SK-N-SH (cell line): ENCODE data around the gene FAM124A. TPM values are rescaled to one million over a fixed set of nuclear protein-coding genes. Genes with fewer than 3 reads are reported as not detected.

Source experiments
- CTCF ChIA-PET: fragments of 300-600, 350-600 bp; formaldehyde crosslinking; extraction: SDS; loops from one replicate; lab custom pipeline; 2021; lab: Yijun Ruan, JAX
- POLR2A ChIA-PET: fragments of 350-600 bp; sonication (Branson Sonifier 250); formaldehyde crosslinking; extraction: SDS; loops from one replicate; lab custom pipeline; 2020; ENCODE audit warnings: antibody characterized with exemption, inconsistent platforms; lab: Yijun Ruan, JAX
- DNase-seq: peaks from one replicate; pipeline ENCODE4 v3.0.0; 2012
- H2AFZ ChIP-seq: fragments of 200-600 bp; sonication (generic); 2 replicates; pipeline ENCODE4 v1.8.1; 2016; ENCODE audit warnings: antibody characterized with exemption, mild to moderate bottlenecking, low read depth
- H3F3A ChIP-seq: fragments of 200-600 bp; sonication (generic); replicated peaks from 2 replicates; pipeline ENCODE3; 2016; ENCODE audit warnings: antibody characterized with exemption, mild to moderate bottlenecking; ENCODE audit not compliant: insufficient read depth
- H3K27ac ChIP-seq, 2 experiments: fragments of 200-500 bp in 1 of 2; fragments of 200-600 bp in 1 of 2; sonication (Bioruptor generic) in 1 of 2; sonication (generic), shearing (Covaris generic) in 1 of 2; 2 replicates each; pipeline versions ENCODE4 v1.5.1 to v1.6.1; 2014 to 2016; ENCODE audit warnings: low read depth in 2 of 2, inconsistent platforms in 1 of 2, low read length in 1 of 2, mild to moderate bottlenecking in 1 of 2, mixed read lengths in 1 of 2
- H3K27me3 ChIP-seq: fragments of 200-600 bp; sonication (generic), shearing (Covaris generic); 2 replicates; pipeline ENCODE4 v1.6.1; 2016; ENCODE audit warnings: mixed run types; ENCODE audit not compliant: insufficient read depth
- H3K36me3 ChIP-seq, 2 experiments: fragments of 200-500 bp in 1 of 2; fragments of 200-600 bp in 1 of 2; sonication (Bioruptor generic) in 1 of 2; sonication (generic) in 1 of 2; replicated peaks in 1 of 2; 2 replicates each; pipeline versions ENCODE3 to v1.5.1; 2014 to 2016; ENCODE audit warnings: low read length in 1 of 2, mild to moderate bottlenecking in 1 of 2; ENCODE audit not compliant: insufficient read depth in 2 of 2, control insufficient read depth in 1 of 2
- H3K4me1 ChIP-seq, 2 experiments: fragments of 200-500 bp in 1 of 2; fragments of 200-600 bp in 1 of 2; sonication (Bioruptor generic) in 1 of 2; sonication (generic), shearing (Covaris generic) in 1 of 2; 2 replicates each; pipeline versions ENCODE4 v1.5.1 to v1.6.1; 2014 to 2016; ENCODE audit warnings: low read depth in 1 of 2, low read length in 1 of 2, mixed run types in 1 of 2; ENCODE audit not compliant: insufficient read depth in 2 of 2, control insufficient read depth in 1 of 2
- H3K4me2 ChIP-seq: fragments of 200-600 bp; sonication (generic), shearing (Covaris generic); 2 replicates; pipeline ENCODE4 v1.6.1; 2017; ENCODE audit warnings: mixed run types
- H3K4me3 ChIP-seq, 2 experiments: fragments of 200-500 bp in 1 of 2; fragments of 200-600 bp in 1 of 2; sonication (Bioruptor generic) in 1 of 2; sonication (generic), shearing (Covaris generic) in 1 of 2; 2 replicates each; pipeline versions ENCODE4 v1.5.1 to v1.8.1; 2014 to 2016; ENCODE audit warnings: low read depth in 2 of 2, inconsistent platforms in 1 of 2, low read length in 1 of 2, mild to moderate bottlenecking in 1 of 2, mixed read lengths in 1 of 2, moderate library complexity in 1 of 2
- H3K79me2 ChIP-seq: fragments of 200-600 bp; sonication (generic); 2 replicates; pipeline ENCODE4 v1.8.1; 2017; ENCODE audit warnings: mild to moderate bottlenecking; ENCODE audit not compliant: insufficient read depth
- H3K9ac ChIP-seq: fragments of 200-600 bp; sonication (generic); 2 replicates; pipeline ENCODE4 v1.6.1; 2017; ENCODE audit warnings: mixed run types
- H3K9me2 ChIP-seq: fragments of 200-600 bp; sonication (generic); 2 replicates; pipeline ENCODE4 v1.6.1; 2017; ENCODE audit warnings: mixed run types
- H3K9me3 ChIP-seq: fragments of 200-600 bp; sonication (generic); 2 replicates; pipeline ENCODE4 v1.6.1; 2017; ENCODE audit warnings: mixed run types, mild to moderate bottlenecking, moderate library complexity
- H4K20me1 ChIP-seq: fragments of 200-600 bp; sonication (generic); 2 replicates; pipeline ENCODE4 v1.6.1; 2017; ENCODE audit warnings: mild to moderate bottlenecking, mixed run types; ENCODE audit not compliant: insufficient read depth
- ELF1 ChIP-seq: IDR thresholded peaks from 2 replicates; pipeline ENCODE4 v1.4.0; 2012
- EP300 ChIP-seq, 2 experiments: IDR thresholded peaks; 2 replicates each; pipeline versions ENCODE4 v1.4.0 to v1.6.1; 2012; ENCODE audit warnings: borderline replicate concordance in 1 of 2, low read depth in 1 of 2, low read length in 1 of 2
- FOXJ3 ChIP-seq: sonication (generic); formaldehyde crosslinking; IDR thresholded peaks from 2 replicates; pipeline ENCODE4 v1.5.1; 2020; ENCODE audit warnings: mild to moderate bottlenecking, missing genetic modification reagents
- GABPA ChIP-seq: IDR thresholded peaks from 2 replicates; pipeline ENCODE4 v1.4.0; 2012; ENCODE audit warnings: low read depth, mild to moderate bottlenecking
- GATA2 ChIP-seq: sonication (generic); formaldehyde crosslinking; IDR thresholded peaks from 2 replicates; pipeline ENCODE4 v1.5.0; 2020; ENCODE audit warnings: mild to moderate bottlenecking, missing genetic modification reagents
- JUND ChIP-seq: IDR thresholded peaks from 2 replicates; pipeline ENCODE4 v1.4.0; 2012
- MXI1 ChIP-seq: IDR thresholded peaks from 2 replicates; pipeline ENCODE4 v1.6.1; 2012; ENCODE audit warnings: mild to moderate bottlenecking, low read depth, low read length, improper control_type of control experiment
- POLR2AphosphoS5 ChIP-seq: IDR thresholded peaks from 2 replicates; pipeline ENCODE4 v1.6.1; 2012; ENCODE audit warnings: low read depth, low read length
- RAD21 ChIP-seq: IDR thresholded peaks from 2 replicates; pipeline ENCODE4 v1.6.1; 2012; ENCODE audit warnings: mild to moderate bottlenecking, low read length
- SIN3A ChIP-seq: IDR thresholded peaks from 2 replicates; pipeline ENCODE4 v1.6.1; 2012; ENCODE audit warnings: low read depth, mild to moderate bottlenecking, low read length, moderate library complexity, borderline replicate concordance
- SMC3 ChIP-seq: IDR thresholded peaks from 2 replicates; pipeline ENCODE4 v1.6.1; 2012; ENCODE audit warnings: low read depth, low read length, improper control_type of control experiment
- TAF1 ChIP-seq: IDR thresholded peaks from 2 replicates; pipeline ENCODE4 v1.6.1; 2012; ENCODE audit warnings: low read depth, mild to moderate bottlenecking, low read length, moderate library complexity, borderline replicate concordance
- TCF12 ChIP-seq: IDR thresholded peaks from 2 replicates; pipeline ENCODE4 v1.4.0; 2012
- whole genome bisulfite sequencing: methylation state at CpG from one replicate; pipeline ENCODE4 v1.1.6; 2017; ENCODE audit warnings: low lambda C conversion rate; 5-methylcytosine and 5-hydroxymethylcytosine counted together
- polyA plus RNA-seq, 3 experiments: library from polyadenylated mRNA; depleted of rRNA; stranded (reverse); fragments of >200 nt; gene quantifications; 2 replicates each; pipeline ENCODE4 v1.2.3, GENCODE V29; 2012
- TF ChIP-seq, protein P1 (sequence below): fragments of 150-350 bp; IDR thresholded peaks from 2 replicates; pipeline ENCODE4 v1.6.1; 2016; ENCODE audit warnings: mild to moderate bottlenecking, low read depth, low read length
- TF ChIP-seq, protein P2 (sequence below): IDR thresholded peaks from 2 replicates; pipeline ENCODE4; 2012
- TF ChIP-seq, protein P3 (sequence below): fragments of 200-600 bp; sonication (generic); IDR thresholded peaks from 2 replicates; pipeline ENCODE4 v1.6.1; 2017; ENCODE audit warnings: antibody characterized with exemption, mild to moderate bottlenecking, moderate library complexity
- TF ChIP-seq, protein P4 (sequence below): IDR thresholded peaks from 2 replicates; pipeline ENCODE4 v1.4.0; 2012; ENCODE audit warnings: low read depth

The FAM124A gene
- polyA plus RNA-seq, 1 of the 3 experiments (the other 2 are of a cell fraction) = 1.5 TPM

DNA sequence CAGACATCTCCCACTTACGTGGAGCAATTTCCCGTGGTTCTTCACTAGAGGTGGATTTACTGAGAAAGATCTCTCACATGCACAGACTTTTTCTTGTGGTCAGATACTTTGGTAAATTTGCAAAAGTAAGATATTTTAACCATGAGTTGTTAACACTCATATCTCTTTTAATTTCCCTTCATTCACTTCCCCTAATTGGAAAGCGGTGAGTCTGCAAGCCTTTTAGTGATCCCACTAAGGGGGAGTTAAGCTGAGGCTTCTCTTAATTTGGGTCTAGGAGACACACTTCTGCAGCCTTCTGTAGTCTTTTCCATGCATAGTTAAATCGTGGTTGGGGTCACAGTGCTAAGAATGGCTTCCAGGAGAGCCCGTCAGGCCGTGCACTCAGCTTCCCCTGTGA lies 86.6 kb downstream of the FAM124A start:
- Histone ChIP-seq H3K36me3 (no peaks in the 10 kb centered on the region), H3K9me3 (no peaks in the 10 kb centered on the region), H3K9me2 (no peaks in the 10 kb centered on the region), H3K27me3 (no peaks in the 10 kb centered on the region; the same call in 1 of the 2 replicates), H2AFZ (no peak overlapping the region), H3K4me3 (no peak overlapping the region), H3K4me2 (no peak overlapping the region), H3K27ac (no peak overlapping the region), H3K4me1 (no peaks in the 10 kb centered on the region), H3F3A (no peaks in the 10 kb centered on the region), H3K9ac (no peak overlapping the region), H3K79me2 (no peaks in the 10 kb centered on the region), H4K20me1 (no peaks in the 10 kb centered on the region)
- ChIA-PET POLR2A (no interaction called here), CTCF (interaction anchor here (1.4 to 2.3 kb wide), 2 partner anchors 21 to 22 kb away, joined by 5 to 8 read pairs; no protein-coding TSS in a partner anchor)
- TF ChIP-seq GATA2 (CRISPR knock-in tag) = no peak
- TF ChIP-seq, protein P1, sequence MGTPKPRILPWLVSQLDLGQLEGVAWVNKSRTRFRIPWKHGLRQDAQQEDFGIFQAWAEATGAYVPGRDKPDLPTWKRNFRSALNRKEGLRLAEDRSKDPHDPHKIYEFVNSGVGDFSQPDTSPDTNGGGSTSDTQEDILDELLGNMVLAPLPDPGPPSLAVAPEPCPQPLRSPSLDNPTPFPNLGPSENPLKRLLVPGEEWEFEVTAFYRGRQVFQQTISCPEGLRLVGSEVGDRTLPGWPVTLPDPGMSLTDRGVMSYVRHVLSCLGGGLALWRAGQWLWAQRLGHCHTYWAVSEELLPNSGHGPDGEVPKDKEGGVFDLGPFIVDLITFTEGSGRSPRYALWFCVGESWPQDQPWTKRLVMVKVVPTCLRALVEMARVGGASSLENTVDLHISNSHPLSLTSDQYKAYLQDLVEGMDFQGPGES = no peak
- TF ChIP-seq, protein P2, sequence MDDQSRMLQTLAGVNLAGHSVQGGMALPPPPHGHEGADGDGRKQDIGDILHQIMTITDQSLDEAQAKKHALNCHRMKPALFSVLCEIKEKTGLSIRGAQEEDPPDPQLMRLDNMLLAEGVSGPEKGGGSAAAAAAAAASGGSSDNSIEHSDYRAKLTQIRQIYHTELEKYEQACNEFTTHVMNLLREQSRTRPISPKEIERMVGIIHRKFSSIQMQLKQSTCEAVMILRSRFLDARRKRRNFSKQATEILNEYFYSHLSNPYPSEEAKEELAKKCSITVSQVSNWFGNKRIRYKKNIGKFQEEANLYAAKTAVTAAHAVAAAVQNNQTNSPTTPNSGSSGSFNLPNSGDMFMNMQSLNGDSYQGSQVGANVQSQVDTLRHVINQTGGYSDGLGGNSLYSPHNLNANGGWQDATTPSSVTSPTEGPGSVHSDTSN = no peak
- TF ChIP-seq GABPA = no peak
- no peak for TF ChIP-seq SMC3
- TF ChIP-seq, protein P3, sequence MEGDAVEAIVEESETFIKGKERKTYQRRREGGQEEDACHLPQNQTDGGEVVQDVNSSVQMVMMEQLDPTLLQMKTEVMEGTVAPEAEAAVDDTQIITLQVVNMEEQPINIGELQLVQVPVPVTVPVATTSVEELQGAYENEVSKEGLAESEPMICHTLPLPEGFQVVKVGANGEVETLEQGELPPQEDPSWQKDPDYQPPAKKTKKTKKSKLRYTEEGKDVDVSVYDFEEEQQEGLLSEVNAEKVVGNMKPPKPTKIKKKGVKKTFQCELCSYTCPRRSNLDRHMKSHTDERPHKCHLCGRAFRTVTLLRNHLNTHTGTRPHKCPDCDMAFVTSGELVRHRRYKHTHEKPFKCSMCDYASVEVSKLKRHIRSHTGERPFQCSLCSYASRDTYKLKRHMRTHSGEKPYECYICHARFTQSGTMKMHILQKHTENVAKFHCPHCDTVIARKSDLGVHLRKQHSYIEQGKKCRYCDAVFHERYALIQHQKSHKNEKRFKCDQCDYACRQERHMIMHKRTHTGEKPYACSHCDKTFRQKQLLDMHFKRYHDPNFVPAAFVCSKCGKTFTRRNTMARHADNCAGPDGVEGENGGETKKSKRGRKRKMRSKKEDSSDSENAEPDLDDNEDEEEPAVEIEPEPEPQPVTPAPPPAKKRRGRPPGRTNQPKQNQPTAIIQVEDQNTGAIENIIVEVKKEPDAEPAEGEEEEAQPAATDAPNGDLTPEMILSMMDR = no peak
- TF ChIP-seq FOXJ3 (CRISPR knock-in tag) = no peak
- no peak for TF ChIP-seq TCF12
- no peak for TF ChIP-seq TAF1
- TF ChIP-seq, protein P4, sequence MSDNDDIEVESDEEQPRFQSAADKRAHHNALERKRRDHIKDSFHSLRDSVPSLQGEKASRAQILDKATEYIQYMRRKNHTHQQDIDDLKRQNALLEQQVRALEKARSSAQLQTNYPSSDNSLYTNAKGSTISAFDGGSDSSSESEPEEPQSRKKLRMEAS = no peak
- no peak for TF ChIP-seq JUND
- WGBS = 65% methylated on average over 6 of the region's 6 CpGs
- no peak for DNase-seq

DNA sequence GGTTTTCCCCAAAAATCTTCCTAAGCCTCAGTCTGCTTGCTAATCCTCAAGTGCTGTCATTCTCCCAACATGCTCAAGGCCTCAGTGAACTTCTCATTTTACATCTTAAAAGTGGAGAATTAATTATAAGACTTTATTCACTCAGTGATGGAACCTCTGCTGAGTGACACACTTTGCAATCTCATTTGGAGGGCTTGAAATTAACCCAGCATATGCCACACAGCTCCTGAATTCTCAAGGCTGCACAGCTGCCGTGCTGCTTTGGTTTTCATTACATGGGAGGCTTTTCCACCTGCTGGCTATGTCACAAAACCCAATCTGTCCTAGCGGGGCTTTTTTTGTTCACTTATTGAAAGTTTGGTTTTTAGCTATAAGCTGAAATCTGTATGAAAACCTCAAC lies 89.0 kb downstream of the FAM124A start:
- Histone ChIP-seq H3F3A (no peaks in the 10 kb centered on the region), H3K4me1 (peaks cover 0 to 8% of the 10 kb centered on the region in 2 experiments; a peak in 1 of 4 replicates), H3K27me3 (no peaks in the 10 kb centered on the region; the same call in 1 of the 2 replicates), H2AFZ (no peak overlapping the region), H3K9ac (no peak overlapping the region), H4K20me1 (no peaks in the 10 kb centered on the region), H3K9me2 (no peaks in the 10 kb centered on the region), H3K27ac (no peak overlapping the region), H3K4me2 (no peak overlapping the region), H3K4me3 (no peak overlapping the region), H3K36me3 (no peaks in the 10 kb centered on the region), H3K79me2 (no peaks in the 10 kb centered on the region), H3K9me3 (no peaks in the 10 kb centered on the region)
- DNase-seq = no peak
- 88% methylated on average over 2 of the region's 2 CpGs for WGBS
- POLR2A ChIA-PET = no interaction called here
- CTCF ChIA-PET = interaction anchor here (1.0 to 1.5 kb wide), 2 partner anchors 17 to 163 kb away, joined by 3 read pairs; no protein-coding TSS in a partner anchor
- TF ChIP-seq SIN3A = no peak
- no peak for TF ChIP-seq POLR2AphosphoS5
- TF ChIP-seq, protein P4 = no peak
- no peak for TF ChIP-seq ELF1
- TF ChIP-seq, protein P2 = no peak
- no peak for TF ChIP-seq EP300 (IDR thresholded peaks at IDR 0.05; ENCODE audit: borderline replicate concordance in 1 of 2, low read depth in 1 of 2, low read length in 1 of 2)
- TF ChIP-seq, protein P3 = no peak
- no peak for TF ChIP-seq MXI1
- no peak for TF ChIP-seq RAD21
